Brain pericyte (primary cell): ENCODE data around the gene PKN1.
"Not testable (repeated sequence)": the region's sequence is repeated elsewhere in the genome, so short reads cannot be mapped to it uniquely, and the experiment has no call there.

Experiments
- DNase-seq: peaks from one replicate; pipeline ENCODE4 v3.0.0-alpha.2; 2012; ENCODE audit warnings: low read depth, low spot score

Gene PKN1

GRCh38 chr19:14487370-14488125 is 54.4 kb downstream of the PKN1 start:
- no peak for DNase-seq

- no peak for DNase-seq
Measured at GRCh38 chr19:14492756-14493337, 59.7 kb downstream of the PKN1 start.

- no peak for DNase-seq
Measured at GRCh38 chr19:14494411-14494810, 61.3 kb downstream of the PKN1 start.

GRCh38 chr19:14494910-14495671 is 62.0 kb downstream of the PKN1 start:
- DNase-seq: no peak

GRCh38 chr19:14495672-14496028 is 62.5 kb downstream of the PKN1 start:
- no peak for DNase-seq

- peak; percentile 98 for DNase-seq
Measured at GRCh38 chr19:14496029-14496833, 63.1 kb downstream of the PKN1 start, which contains the start of gene GIPC1. GIPC1 (minus strand) TSS chr19:14496127; CDS start chr19:14482976, 13,151 bp downstream.

- DNase-seq: no peak
Measured at GRCh38 chr19:14496834-14497227, 63.7 kb downstream of the PKN1 start.

GRCh38 chr19:14497228-14497921 is 64.3 kb downstream of the PKN1 start:
- DNase-seq: no peak

- DNase-seq: no peak
Measured at GRCh38 chr19:14502334-14503092, 69.4 kb downstream of the PKN1 start.

GRCh38 chr19:14503285-14503684 is 70.2 kb downstream of the PKN1 start:
- no peak for DNase-seq

- not testable (repeated sequence) for DNase-seq
Measured at GRCh38 chr19:14504575-14504974, 71.5 kb downstream of the PKN1 start.

GRCh38 chr19:14505488-14506239 is 72.6 kb downstream of the PKN1 start:
- no peak for DNase-seq

GRCh38 chr19:14507704-14508542 is 74.8 kb downstream of the PKN1 start:
- DNase-seq: no peak

GRCh38 chr19:14510311-14511228 is 77.5 kb downstream of the PKN1 start:
- peak; percentile 46 for DNase-seq

GRCh38 chr19:14511229-14511593 is 78.1 kb downstream of the PKN1 start:
- DNase-seq: no peak

- no peak for DNase-seq
Measured at GRCh38 chr19:14512406-14512961, 79.4 kb downstream of the PKN1 start.

- no peak for DNase-seq
Measured at GRCh38 chr19:14514215-14514863, 81.2 kb downstream of the PKN1 start.
